GM10248 (cell line): Measurements from ENCODE around the gene LRTM2.

ENCODE experiments used
- CTCF ChIA-PET: fragments of 300-600 bp; sonication (Branson Sonifier 250); formaldehyde crosslinking; extraction: SDS; loops from one replicate; lab custom pipeline; 2021; ENCODE audit warnings: antibody characterized with exemption; lab: Yijun Ruan, JAX
- POLR2A ChIA-PET: fragments of 350-650 bp; sonication (Branson Sonifier 250); formaldehyde crosslinking; extraction: SDS; loops from one replicate; lab custom pipeline; 2020; ENCODE audit warnings: antibody characterized with exemption; lab: Yijun Ruan, JAX
- DNase-seq: peaks from one replicate; pipeline ENCODE4 v3.0.0; 2012; ENCODE audit errors: extremely low spot score
- CTCF ChIP-seq: IDR thresholded peaks from 2 replicates; pipeline ENCODE4 v1.5.1; 2012; ENCODE audit warnings: mild to moderate bottlenecking, low read depth; ENCODE audit errors: extremely low read depth, missing control alignments, control extremely low read depth

LRTM2 gene

GRCh38 chr12:1793426-1794210, 26.7 kb upstream of the LRTM2 start:
- CTCF ChIA-PET = interaction anchor here (0.8 to 16.4 kb wide), 9 partner anchors 11 to 171 kb away, joined by 3 to 627 read pairs (median 4); no protein-coding TSS in a partner anchor
- DNase-seq = no peak
- TF ChIP-seq CTCF = no peak
- POLR2A ChIA-PET = no interaction called here

- CTCF ChIA-PET = interaction anchor here (0.8 to 16.4 kb wide), 11 partner anchors 9 to 170 kb away, joined by 3 to 627 read pairs (median 4); no protein-coding TSS in a partner anchor
- TF ChIP-seq CTCF = no peak
- POLR2A ChIA-PET = no interaction called here
- no peak for DNase-seq
Observed at GRCh38 chr12:1794440-1795090, 25.8 kb upstream of the LRTM2 start.

- ChIA-PET POLR2A (no interaction called here), CTCF (interaction anchor here (0.8 to 16.4 kb wide), 19 partner anchors 8 to 241 kb away, joined by 3 to 627 read pairs (median 4); partner anchors contain the start of gene LRTM2)
- DNase-seq = no peak
- TF ChIP-seq CTCF = no peak
Observed at GRCh38 chr12:1795221-1795784, 25.1 kb upstream of the LRTM2 start.

GRCh38 chr12:1795785-1796514, 24.4 kb upstream of the LRTM2 start:
- ChIA-PET CTCF (interaction anchor here (0.8 to 16.4 kb wide), 17 partner anchors 9 to 240 kb away, joined by 3 to 627 read pairs (median 4); partner anchors contain the start of gene LRTM2), POLR2A (no interaction called here)
- peak; percentile 95 for DNase-seq
- peak; percentile 96 for TF ChIP-seq CTCF

- ChIA-PET CTCF (interaction anchor here (0.7 to 16.4 kb wide), 10 partner anchors 10 to 240 kb away, joined by 3 to 627 read pairs (median 4); no protein-coding TSS in a partner anchor), POLR2A (interaction anchor here (0.7 kb wide), 1 partner anchor 58 kb away, joined by 3 read pairs; no protein-coding TSS in a partner anchor)
- DNase-seq = peak; percentile 50
- no peak for TF ChIP-seq CTCF
Observed at GRCh38 chr12:1796515-1797010, 23.8 kb upstream of the LRTM2 start.
